ENCODE data around the gene NHLRC4. TPM values are rescaled to one million over a fixed set of nuclear protein-coding genes. Genes with fewer than 3 reads are reported as not detected.

Gene NHLRC4
- total and polyA plus RNA-seq, 2 donors (not counting 1 experiment from before 2014, with no cell fraction given), result 2.2 to 4.2 TPM

- TF ChIP-seq EZH2 (IDR thresholded peaks at IDR 0.05; ENCODE audit: borderline replicate concordance, insufficient read depth, low read depth, low read length, poor library complexity, severe bottlenecking) (no peak), CTCF (IDR thresholded peaks at IDR 0.05) (no peak)
- 95% methylated on average over 21 of the region's 23 CpGs for WGBS (ENCODE audit: insufficient coverage)
- Mint-ChIP-seq H3K4me3 (no peak overlapping the region), H3K27ac (no peak overlapping the region), H3K27me3 (no peaks in the 10 kb centered on the region), H3K4me1 (peaks cover 19% of the 10 kb centered on the region), H3K9me3 (ENCODE audit: insufficient read depth) (no peaks in the 10 kb centered on the region)
- CTCF ChIA-PET, result no interaction called here
- peaks cover 18% of the 10 kb centered on the region for H4K20me1 ChIP-seq (ENCODE audit: control insufficient read depth, insufficient read depth, low read length, poor library complexity, severe bottlenecking)
- H3K4me1 ChIP-seq (ENCODE audit: control insufficient read depth in 2 of 2, insufficient read depth in 2 of 2, low read length in 2 of 2), result peaks cover 13 to 26% of the 10 kb centered on the region in 2 donors
- intact Hi-C loops (cut with micrococcal nuclease), result no loop called here
- H3K79me2 ChIP-seq (ENCODE audit: control insufficient read depth, insufficient read depth, low read length), result peaks cover 11% of the 10 kb centered on the region
- H3K36me3 ChIP-seq (replicated peaks in 1 of 2; ENCODE audit: control extremely low read depth in 1 of 2, control insufficient read depth in 1 of 2, extremely low read depth in 1 of 2, insufficient read depth in 2 of 2, low read length in 1 of 2), result no peaks in the 10 kb centered on the region
- H3K27me3 ChIP-seq (replicated peaks in 1 of 4; ENCODE audit: control extremely low read depth in 1 of 4, control insufficient read depth in 3 of 4, insufficient read depth in 4 of 4, low read length in 3 of 4), result no peaks in the 10 kb centered on the region
- no peak overlapping the region for H3K9ac ChIP-seq (ENCODE audit: low read length)
- DNase-seq (no peak), ATAC-seq (ENCODE audit: low read depth) (no peak)
- POLR2A ChIA-PET, result no interaction called here
- no peak overlapping the region for H3K27ac ChIP-seq (ENCODE audit: low read length in 2 of 2)
- no peak overlapping the region for H3K4me3 ChIP-seq (ENCODE audit: control extremely low read depth in 1 of 5, extremely low read depth in 1 of 5, insufficient read depth in 1 of 5, low read depth in 2 of 5, low read length in 4 of 5)
- peaks cover 0 to 2% (median 0%) of the 10 kb centered on the region in 3 donors for H3K9me3 ChIP-seq (ENCODE audit: control extremely low read depth in 1 of 3, control insufficient read depth in 2 of 3, insufficient read depth in 1 of 3, low read length in 2 of 3)
- no peak overlapping the region for H3K4me2 ChIP-seq (replicated peaks; ENCODE audit: low read depth, low read length, poor library complexity, severe bottlenecking)
- H2AFZ ChIP-seq (ENCODE audit: insufficient read depth, low read depth, low read length, poor library complexity, severe bottlenecking), result no peak overlapping the region
These were observed 44.3 kb upstream of the NHLRC4 start for GRCh38 chr16:522320-523096.

DNA sequence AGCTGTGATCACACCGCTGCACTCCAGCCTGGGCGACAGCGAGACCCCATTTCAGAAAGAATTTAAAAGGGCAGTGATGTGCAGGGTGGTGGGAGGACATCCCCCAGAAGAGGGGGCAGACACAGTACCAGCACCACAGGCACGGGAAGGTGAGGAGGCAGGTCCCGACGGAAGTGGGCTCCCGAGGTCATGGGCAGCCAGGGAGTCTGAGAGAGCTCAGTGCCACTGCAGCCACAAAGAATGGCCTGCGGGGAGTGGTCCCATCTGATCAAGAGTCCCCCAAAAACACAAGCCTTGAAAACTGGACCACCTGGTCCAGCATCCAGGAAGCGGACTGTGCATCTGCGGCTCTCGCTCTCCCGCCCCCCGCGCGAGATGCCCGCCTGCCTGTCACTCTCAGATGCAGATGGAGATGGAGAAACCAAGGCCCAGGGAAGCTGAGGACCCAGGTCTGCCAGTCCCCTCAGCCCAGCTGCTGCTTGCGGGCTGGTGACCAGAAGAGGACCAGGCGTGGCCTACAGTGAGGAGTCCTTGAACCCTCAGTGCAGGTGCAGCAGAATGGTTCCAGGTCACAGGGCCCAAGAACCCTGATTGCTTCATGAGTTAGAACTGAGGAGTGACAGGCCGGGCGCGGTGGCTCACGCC lies 43.6 kb upstream of the NHLRC4 start:
- H3K27me3 Mint-ChIP-seq, result no peaks in the 10 kb centered on the region
- H2AFZ ChIP-seq (ENCODE audit: insufficient read depth, low read depth, low read length, poor library complexity, severe bottlenecking), result no peak overlapping the region
- peaks cover 19% of the 10 kb centered on the region for H3K4me1 Mint-ChIP-seq
- CTCF ChIA-PET, result no interaction called here
- no peak overlapping the region for H3K27ac ChIP-seq (ENCODE audit: low read length in 2 of 2)
- H3K4me3 ChIP-seq (ENCODE audit: control extremely low read depth in 1 of 5, extremely low read depth in 1 of 5, insufficient read depth in 1 of 5, low read depth in 2 of 5, low read length in 4 of 5), result no peak overlapping the region
- 98% methylated on average over 22 of the region's 22 CpGs for WGBS (ENCODE audit: insufficient coverage)
- H3K9ac ChIP-seq (ENCODE audit: low read length), result no peak overlapping the region
- no peaks in the 10 kb centered on the region for H3K9me3 Mint-ChIP-seq (ENCODE audit: insufficient read depth)
- peaks cover 13% of the 10 kb centered on the region for H3K79me2 ChIP-seq (ENCODE audit: control insufficient read depth, insufficient read depth, low read length)
- no peaks in the 10 kb centered on the region for H3K27me3 ChIP-seq (replicated peaks in 1 of 4; ENCODE audit: control extremely low read depth in 1 of 4, control insufficient read depth in 3 of 4, insufficient read depth in 4 of 4, low read length in 3 of 4)
- POLR2A ChIA-PET, result no interaction called here
- intact Hi-C loops (cut with micrococcal nuclease), result no loop called here
- no peak for DNase-seq
- peaks cover 0 to 2% (median 0%) of the 10 kb centered on the region in 3 donors for H3K9me3 ChIP-seq (ENCODE audit: control extremely low read depth in 1 of 3, control insufficient read depth in 2 of 3, insufficient read depth in 1 of 3, low read length in 2 of 3)
- no peak overlapping the region for H3K27ac Mint-ChIP-seq
- H3K36me3 ChIP-seq (replicated peaks in 1 of 2; ENCODE audit: control extremely low read depth in 1 of 2, control insufficient read depth in 1 of 2, extremely low read depth in 1 of 2, insufficient read depth in 2 of 2, low read length in 1 of 2), result no peaks in the 10 kb centered on the region
- no peak for ATAC-seq (ENCODE audit: low read depth)
- peaks cover 13 to 26% of the 10 kb centered on the region in 2 donors for H3K4me1 ChIP-seq (ENCODE audit: control insufficient read depth in 2 of 2, insufficient read depth in 2 of 2, low read length in 2 of 2)
- TF ChIP-seq EZH2 (IDR thresholded peaks at IDR 0.05; ENCODE audit: borderline replicate concordance, insufficient read depth, low read depth, low read length, poor library complexity, severe bottlenecking), result no peak
- no peak for TF ChIP-seq CTCF (IDR thresholded peaks at IDR 0.05)
- no peak overlapping the region for H3K4me2 ChIP-seq (replicated peaks; ENCODE audit: low read depth, low read length, poor library complexity, severe bottlenecking)
- peaks cover 20% of the 10 kb centered on the region for H4K20me1 ChIP-seq (ENCODE audit: control insufficient read depth, insufficient read depth, low read length, poor library complexity, severe bottlenecking)
- no peak overlapping the region for H3K4me3 Mint-ChIP-seq
